HCT116 (cell line): ENCODE measurements around the gene C3orf20. TPM values are rescaled to one million over a fixed set of nuclear protein-coding genes. Genes with fewer than 3 reads are reported as not detected.

ENCODE experiments used
- ATAC-seq: fragments of 200-7000 bp; cut with Tn5 transposase; 2 replicates; pipeline ENCODE4 v1.9.1; 2020; ENCODE audit warnings: mild to moderate bottlenecking, moderate library complexity
- BruUV-seq: library from RNA; stranded (reverse); fragments of 400-500 nt; replicated peaks from 2 replicates; lab custom pipeline; 2021; lab: Mats Ljungman, UMichigan
- CTCF ChIA-PET: fragments of 300-600 bp; sonication (Branson Sonifier 250); formaldehyde crosslinking; loops from one replicate; lab custom pipeline; 2021; ENCODE audit warnings: antibody characterized with exemption; lab: Charles Lee
- POLR2A ChIA-PET: fragments of 300-600, 350-600 bp; sonication (Branson Sonifier 250); formaldehyde crosslinking; loops from one replicate; lab custom pipeline; 2021; ENCODE audit warnings: antibody characterized with exemption; lab: Charles Lee
- RAD21 ChIA-PET, 2 experiments: fragments of 300-600 bp; sonication (Branson Sonifier 250); formaldehyde crosslinking; loops; one replicate each; lab custom pipeline; 2023; ENCODE audit warnings: low total read pairs in 2 of 2; ENCODE audit not compliant: uncharacterized antibody in 2 of 2, unreplicated experiment in 2 of 2, low non-redundant PET in 1 of 2; lab: Charles Lee
- DNase-seq: peaks from one replicate; pipeline ENCODE4 v3.0.0-alpha.2; 2010; ENCODE audit warnings: low read depth, low spot score
- H2AFZ ChIP-seq: fragments of 200-600 bp; shearing (Covaris generic), sonication (generic); 2 replicates; pipeline ENCODE4 v1.6.1; 2017; ENCODE audit warnings: low read depth, mixed run types, mixed read lengths, antibody characterized with exemption, low read length; ENCODE audit not compliant: poor library complexity, severe bottlenecking
- H3K27ac ChIP-seq: 2 replicates; pipeline ENCODE4 v1.5.1; 2012; ENCODE audit warnings: low read depth, low read length
- H3K27me3 ChIP-seq: fragments of 200-600 bp; sonication (generic); 2 replicates; pipeline ENCODE4 v1.6.1; 2016; ENCODE audit warnings: mixed run types, low read length, mixed read lengths; ENCODE audit not compliant: insufficient read depth
- H3K36me3 ChIP-seq, 2 experiments: fragments of 200-500 bp in 1 of 2; fragments of 200-600 bp in 1 of 2; sonication (Bioruptor generic) in 1 of 2; sonication (generic) in 1 of 2; 2 replicates each; pipeline versions ENCODE4 v1.5.1 to v1.6.1; 2014 to 2016; ENCODE audit warnings: low read length in 2 of 2, inconsistent platforms in 1 of 2, mixed read lengths in 1 of 2, mixed run types in 1 of 2; ENCODE audit not compliant: insufficient read depth in 2 of 2, control insufficient read depth in 1 of 2
- H3K4me1 ChIP-seq, 2 experiments: fragments of 200-600 bp in 1 of 2; sonication (generic) in 1 of 2; 2 replicates each; pipeline versions ENCODE4 v1.5.1 to v1.6.1; 2012 to 2017; ENCODE audit warnings: low read length in 2 of 2, inconsistent platforms in 1 of 2, mild to moderate bottlenecking in 1 of 2, mixed read lengths in 1 of 2, mixed run types in 1 of 2, moderate library complexity in 1 of 2; ENCODE audit not compliant: insufficient read depth in 2 of 2, control insufficient read depth in 1 of 2
- H3K4me2 ChIP-seq: fragments of 200-600 bp; sonication (generic); 2 replicates; pipeline ENCODE4 v1.6.1; 2017; ENCODE audit warnings: mixed run types, low read length, mixed read lengths
- H3K4me3 ChIP-seq, 2 experiments: fragments of 200-600 bp in 1 of 2; sonication (generic) in 1 of 2; replicated peaks in 1 of 2; 2 replicates each; pipeline ENCODE4 v1.5.1; 2011 to 2016; ENCODE audit warnings: low read length in 2 of 2, control low read depth in 1 of 2, low read depth in 1 of 2, mild to moderate bottlenecking in 1 of 2, mixed read lengths in 1 of 2, mixed run types in 1 of 2
- H3K79me2 ChIP-seq: fragments of 200-600 bp; sonication (generic); 2 replicates; pipeline ENCODE4 v1.6.1; 2017; ENCODE audit warnings: mild to moderate bottlenecking, mixed run types, low read length, moderate library complexity, mixed read lengths; ENCODE audit not compliant: insufficient read depth
- H3K9ac ChIP-seq: fragments of 200-600 bp; sonication (generic); 2 replicates; pipeline ENCODE4 v1.6.1; 2016; ENCODE audit warnings: low read length, mixed read lengths
- H3K9me2 ChIP-seq: fragments of 200-600 bp; sonication (generic), shearing (Covaris generic); 2 replicates; pipeline ENCODE4 v1.6.1; 2017; ENCODE audit warnings: mixed run types, mild to moderate bottlenecking, moderate library complexity; ENCODE audit not compliant: insufficient read depth
- H3K9me3 ChIP-seq, 2 experiments: fragments of 200-500 bp in 1 of 2; fragments of 200-600 bp in 1 of 2; sonication (Bioruptor generic) in 1 of 2; sonication (generic) in 1 of 2; 2 replicates each; pipeline ENCODE4 v1.6.1; 2014 to 2017; ENCODE audit warnings: low read length in 2 of 2, mixed read lengths in 2 of 2, inconsistent platforms in 1 of 2, low read depth in 1 of 2, mild to moderate bottlenecking in 1 of 2, mixed run types in 1 of 2, moderate library complexity in 1 of 2; ENCODE audit not compliant: control insufficient read depth in 1 of 2, insufficient read depth in 1 of 2
- H4K20me1 ChIP-seq: fragments of 200-600 bp; sonication (generic), shearing (Covaris generic); 2 replicates; pipeline ENCODE4 v1.6.1; 2017; ENCODE audit warnings: mixed run types, mild to moderate bottlenecking, moderate library complexity; ENCODE audit not compliant: insufficient read depth
- CBX3 ChIP-seq: IDR thresholded peaks from 2 replicates; pipeline ENCODE4 v1.6.1; 2012; ENCODE audit warnings: low read depth
- ELF1 ChIP-seq: IDR thresholded peaks from 2 replicates; pipeline ENCODE4 v1.6.1; 2012; ENCODE audit warnings: low read depth, borderline replicate concordance
- EZH2 ChIP-seq: fragments of 200-600 bp; sonication (generic); IDR thresholded peaks from 2 replicates; pipeline ENCODE4 v1.6.1; 2017; ENCODE audit warnings: antibody characterized with exemption, mixed run types
- EZH2phosphoT487 ChIP-seq: fragments of 200-600 bp; IDR thresholded peaks from 2 replicates; pipeline ENCODE4 v1.6.1; 2018; ENCODE audit warnings: antibody characterized with exemption, borderline replicate concordance
- FOSL1 ChIP-seq: IDR thresholded peaks from 2 replicates; pipeline ENCODE4 v1.6.1; 2012; ENCODE audit warnings: low read depth
- JUND ChIP-seq: IDR thresholded peaks from 2 replicates; pipeline ENCODE4 v1.6.1; 2012
- POLR2A ChIP-seq: IDR thresholded peaks from 2 replicates; pipeline ENCODE4 v1.7.0; 2011; ENCODE audit warnings: borderline replicate concordance; ENCODE audit not compliant: insufficient read depth, insufficient read length; ENCODE audit errors: extremely low read depth
- POLR2AphosphoS5 ChIP-seq: IDR thresholded peaks from 2 replicates; pipeline ENCODE4 v1.6.1; 2011; ENCODE audit warnings: mild to moderate bottlenecking, low read depth, low read length, moderate library complexity
- RAD21 ChIP-seq: IDR thresholded peaks from 2 replicates; pipeline ENCODE4 v1.6.1; 2012; ENCODE audit warnings: low read depth, mild to moderate bottlenecking
- SIN3A ChIP-seq: IDR thresholded peaks from 2 replicates; pipeline ENCODE4 v1.6.1; 2012; ENCODE audit warnings: low read depth
- SP1 ChIP-seq: IDR thresholded peaks from 2 replicates; pipeline ENCODE4 v1.6.1; 2012; ENCODE audit warnings: low read depth
- SRF ChIP-seq: IDR thresholded peaks from 2 replicates; pipeline ENCODE4 v1.6.1; 2012; ENCODE audit warnings: low read depth
- TCF7L2 ChIP-seq: IDR thresholded peaks from 2 replicates; pipeline ENCODE4 v1.7.0; 2011; ENCODE audit warnings: borderline replicate concordance, inconsistent platforms; ENCODE audit not compliant: insufficient read depth, insufficient read length; ENCODE audit errors: extremely low read depth
- YY1 ChIP-seq: IDR thresholded peaks from 2 replicates; pipeline ENCODE4 v1.6.1; 2011; ENCODE audit warnings: low read length, low read depth, moderate library complexity, mild to moderate bottlenecking; ENCODE audit not compliant: insufficient replicate concordance; ENCODE audit errors: extremely low read depth
- ZBTB33 ChIP-seq: IDR thresholded peaks from 2 replicates; pipeline ENCODE4 v1.6.1; 2011; ENCODE audit warnings: mild to moderate bottlenecking, low read length, moderate library complexity; ENCODE audit not compliant: insufficient replicate concordance; ENCODE audit errors: extremely low read depth
- ZFX ChIP-seq: fragments of 450-650 bp; IDR thresholded peaks from 2 replicates; pipeline ENCODE4 v1.6.1; 2017
- ZNF274 ChIP-seq: fragments of 200-500 bp; sonication (Bioruptor generic); IDR thresholded peaks from 2 replicates; pipeline ENCODE4 v1.6.1; 2014; ENCODE audit warnings: mild to moderate bottlenecking, low read depth, low read length, inconsistent platforms
- intact Hi-C: fragments of 100-400 bp; cut with micrococcal nuclease; formaldehyde crosslinking; loops from 2 replicates; pipeline ENCODE4 v1.10.0; 2022
- total RNA-seq: library from RNA; stranded (reverse); gene quantifications from one replicate; pipeline ENCODE4 v1.2.1, GENCODE V29; 2021; ENCODE audit not compliant: unreplicated experiment
- TF ChIP-seq, protein P1 (sequence below): IDR thresholded peaks from 2 replicates; pipeline ENCODE4 v1.6.1; 2012
- TF ChIP-seq, protein P2 (sequence below): IDR thresholded peaks from 2 replicates; pipeline ENCODE4 v1.6.1; 2012; ENCODE audit warnings: low read depth
- TF ChIP-seq, protein P3 (sequence below), 3 experiments: fragments of 200-600 bp in 1 of 3; sonication (generic) in 1 of 3; IDR thresholded peaks in 2 of 3; conservative IDR thresholded peaks in 1 of 3; 2 replicates each; pipeline ENCODE4 v1.5.1; 2012 to 2017; ENCODE audit warnings: low read depth in 2 of 3, low read length in 2 of 3, antibody characterized with exemption in 1 of 3, borderline replicate concordance in 1 of 3, control low read depth in 1 of 3, mild to moderate bottlenecking in 1 of 3, mixed read lengths in 1 of 3, mixed run types in 1 of 3, moderate library complexity in 1 of 3; ENCODE audit not compliant: insufficient read depth in 1 of 3

C3orf20 gene
- total RNA-seq, 1 experiment from 2014 or later, result 0.20 TPM

DNA sequence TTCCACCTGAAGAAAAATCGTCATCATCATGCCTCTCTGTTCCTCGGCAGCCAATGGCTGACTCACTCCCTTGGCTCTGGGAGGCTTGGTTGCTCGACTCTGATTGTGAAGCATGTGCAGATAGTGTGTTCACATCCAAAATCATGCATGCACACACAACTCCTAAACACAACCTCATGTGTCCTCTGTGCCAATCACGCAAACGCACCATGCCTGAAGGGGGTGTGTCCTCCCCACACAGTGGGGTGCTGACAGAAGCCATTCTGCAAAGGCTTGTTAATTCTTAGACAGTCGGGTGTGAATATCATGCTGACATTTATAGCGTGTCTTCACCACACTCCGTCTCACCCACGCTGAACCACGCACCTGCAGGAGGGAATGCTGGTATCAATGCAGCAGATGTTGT, 34.8 kb upstream of the C3orf20 start:
- Histone ChIP-seq H3K27me3 (peaks cover 15% of the 10 kb centered on the region), H3K9me2 (no peaks in the 10 kb centered on the region), H4K20me1 (no peaks in the 10 kb centered on the region), H3K9ac (no peak overlapping the region), H3K36me3 (no peaks in the 10 kb centered on the region), H2AFZ (no peak overlapping the region), H3K4me2 (no peak overlapping the region), H3K27ac (no peak overlapping the region), H3K4me1 (no peaks in the 10 kb centered on the region), H3K79me2 (no peaks in the 10 kb centered on the region), H3K4me3 (no peak overlapping the region), H3K9me3 (no peaks in the 10 kb centered on the region)
- POLR2A ChIA-PET, result no interaction called here
- no peak for ATAC-seq
- CTCF ChIA-PET, result no interaction called here
- no TSS peak for BruUV-seq
- intact Hi-C loops, result no loop called here
- TF ChIP-seq POLR2A (no peak), EZH2phosphoT487 (no peak), EZH2 (no peak), ZFX (no peak), ZBTB33 (no peak), JUND (no peak), FOSL1 (no peak), POLR2AphosphoS5 (no peak), YY1 (no peak), SIN3A (no peak), ZNF274 (no peak), CBX3 (no peak), RAD21 (no peak), TCF7L2 (no peak), SRF (no peak), ELF1 (no peak), SP1 (no peak)
- TF ChIP-seq, protein P1, sequence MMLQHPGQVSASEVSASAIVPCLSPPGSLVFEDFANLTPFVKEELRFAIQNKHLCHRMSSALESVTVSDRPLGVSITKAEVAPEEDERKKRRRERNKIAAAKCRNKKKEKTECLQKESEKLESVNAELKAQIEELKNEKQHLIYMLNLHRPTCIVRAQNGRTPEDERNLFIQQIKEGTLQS, result no peak
- TF ChIP-seq, protein P2, sequence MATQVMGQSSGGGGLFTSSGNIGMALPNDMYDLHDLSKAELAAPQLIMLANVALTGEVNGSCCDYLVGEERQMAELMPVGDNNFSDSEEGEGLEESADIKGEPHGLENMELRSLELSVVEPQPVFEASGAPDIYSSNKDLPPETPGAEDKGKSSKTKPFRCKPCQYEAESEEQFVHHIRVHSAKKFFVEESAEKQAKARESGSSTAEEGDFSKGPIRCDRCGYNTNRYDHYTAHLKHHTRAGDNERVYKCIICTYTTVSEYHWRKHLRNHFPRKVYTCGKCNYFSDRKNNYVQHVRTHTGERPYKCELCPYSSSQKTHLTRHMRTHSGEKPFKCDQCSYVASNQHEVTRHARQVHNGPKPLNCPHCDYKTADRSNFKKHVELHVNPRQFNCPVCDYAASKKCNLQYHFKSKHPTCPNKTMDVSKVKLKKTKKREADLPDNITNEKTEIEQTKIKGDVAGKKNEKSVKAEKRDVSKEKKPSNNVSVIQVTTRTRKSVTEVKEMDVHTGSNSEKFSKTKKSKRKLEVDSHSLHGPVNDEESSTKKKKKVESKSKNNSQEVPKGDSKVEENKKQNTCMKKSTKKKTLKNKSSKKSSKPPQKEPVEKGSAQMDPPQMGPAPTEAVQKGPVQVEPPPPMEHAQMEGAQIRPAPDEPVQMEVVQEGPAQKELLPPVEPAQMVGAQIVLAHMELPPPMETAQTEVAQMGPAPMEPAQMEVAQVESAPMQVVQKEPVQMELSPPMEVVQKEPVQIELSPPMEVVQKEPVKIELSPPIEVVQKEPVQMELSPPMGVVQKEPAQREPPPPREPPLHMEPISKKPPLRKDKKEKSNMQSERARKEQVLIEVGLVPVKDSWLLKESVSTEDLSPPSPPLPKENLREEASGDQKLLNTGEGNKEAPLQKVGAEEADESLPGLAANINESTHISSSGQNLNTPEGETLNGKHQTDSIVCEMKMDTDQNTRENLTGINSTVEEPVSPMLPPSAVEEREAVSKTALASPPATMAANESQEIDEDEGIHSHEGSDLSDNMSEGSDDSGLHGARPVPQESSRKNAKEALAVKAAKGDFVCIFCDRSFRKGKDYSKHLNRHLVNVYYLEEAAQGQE, result no peak
- TF ChIP-seq, protein P3, sequence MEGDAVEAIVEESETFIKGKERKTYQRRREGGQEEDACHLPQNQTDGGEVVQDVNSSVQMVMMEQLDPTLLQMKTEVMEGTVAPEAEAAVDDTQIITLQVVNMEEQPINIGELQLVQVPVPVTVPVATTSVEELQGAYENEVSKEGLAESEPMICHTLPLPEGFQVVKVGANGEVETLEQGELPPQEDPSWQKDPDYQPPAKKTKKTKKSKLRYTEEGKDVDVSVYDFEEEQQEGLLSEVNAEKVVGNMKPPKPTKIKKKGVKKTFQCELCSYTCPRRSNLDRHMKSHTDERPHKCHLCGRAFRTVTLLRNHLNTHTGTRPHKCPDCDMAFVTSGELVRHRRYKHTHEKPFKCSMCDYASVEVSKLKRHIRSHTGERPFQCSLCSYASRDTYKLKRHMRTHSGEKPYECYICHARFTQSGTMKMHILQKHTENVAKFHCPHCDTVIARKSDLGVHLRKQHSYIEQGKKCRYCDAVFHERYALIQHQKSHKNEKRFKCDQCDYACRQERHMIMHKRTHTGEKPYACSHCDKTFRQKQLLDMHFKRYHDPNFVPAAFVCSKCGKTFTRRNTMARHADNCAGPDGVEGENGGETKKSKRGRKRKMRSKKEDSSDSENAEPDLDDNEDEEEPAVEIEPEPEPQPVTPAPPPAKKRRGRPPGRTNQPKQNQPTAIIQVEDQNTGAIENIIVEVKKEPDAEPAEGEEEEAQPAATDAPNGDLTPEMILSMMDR (IDR thresholded peaks at IDR 0.05 in 2 of 3, conservative IDR thresholded peaks at IDR 0.05 in 1 of 3; ENCODE audit: borderline replicate concordance in 1 of 3, insufficient read depth in 1 of 3, low read depth in 2 of 3, low read length in 2 of 3), result no peak
- RAD21 ChIA-PET, result no interaction called here
- DNase-seq, result no peak
